ENCODE data around the gene MCRIP2. TPM values are rescaled to one million over a fixed set of nuclear protein-coding genes. Genes with fewer than 3 reads are reported as not detected.
"Not testable (repeated sequence)": the region's sequence is repeated elsewhere in the genome, so short reads cannot be mapped to it uniquely, and the experiment has no call there.

Gene MCRIP2, protein sequence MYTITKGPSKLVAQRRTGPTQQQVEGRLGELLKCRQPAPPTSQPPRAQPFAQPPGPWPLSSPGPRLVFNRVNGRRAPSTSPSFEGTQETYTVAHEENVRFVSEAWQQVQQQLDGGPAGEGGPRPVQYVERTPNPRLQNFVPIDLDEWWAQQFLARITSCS
- 10 to 100 TPM; 20.3 to 22.8 TPM for total RNA-seq

DNA sequence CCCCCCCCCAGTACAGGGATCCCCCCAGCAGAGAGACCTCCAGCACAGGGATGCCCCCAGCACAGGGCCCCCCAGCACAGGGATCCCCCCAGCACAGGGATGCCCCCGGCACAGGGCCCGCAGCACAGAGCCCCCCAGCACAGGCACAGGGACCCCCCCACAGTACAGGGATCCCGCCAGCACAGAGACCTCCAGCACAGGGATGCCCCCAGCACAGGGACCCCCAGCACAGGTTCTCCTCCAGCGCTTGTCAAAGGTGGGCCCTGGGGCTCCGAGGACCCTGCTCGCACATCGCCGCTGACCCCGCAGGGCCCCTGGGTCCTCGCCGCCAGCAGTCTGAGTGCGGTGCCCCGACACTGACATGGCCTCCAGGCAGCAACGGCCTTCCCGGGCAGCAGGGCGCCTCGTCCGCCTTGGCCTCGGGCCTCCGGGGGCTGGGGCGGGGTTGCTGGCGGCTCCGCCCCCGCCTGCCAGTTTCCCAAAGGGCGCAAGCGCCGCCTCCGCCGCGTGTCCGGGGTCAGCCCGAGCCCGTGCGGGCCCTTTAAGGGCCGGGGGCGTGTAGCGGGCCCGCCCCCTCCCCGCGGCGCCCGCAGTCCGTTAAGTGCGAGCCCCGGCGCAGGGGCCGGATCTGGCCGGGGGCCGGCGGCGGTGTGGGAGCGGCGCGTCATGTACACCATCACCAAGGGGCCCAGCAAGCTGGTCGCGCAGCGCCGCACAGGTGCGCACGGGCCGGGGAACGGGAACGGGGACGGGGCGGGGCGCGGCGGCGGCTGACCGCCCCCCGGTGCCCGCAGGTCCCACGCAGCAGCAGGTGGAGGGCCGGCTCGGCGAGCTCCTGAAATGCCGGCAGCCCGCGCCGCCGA is at the start of gene MCRIP2:
TSS of gene MCRIP2 (plus strand) at position 503 of the 863 bp plus-strand sequence. CDS start at position 667, 164 bp downstream.
- peak within 1 kb of the TSS; percentile 67 for H3K4me3 Mint-ChIP-seq
- peak; percentile 77 for DNase-seq
- ChIA-PET CTCF (interaction anchor here (0.6 kb wide), 1 partner anchor 13 kb away, joined by 5 read pairs; no protein-coding TSS in a partner anchor), POLR2A (interaction anchor here (1.0 to 1.6 kb wide), 3 partner anchors 10 to 54 kb away, joined by 4 to 5 read pairs (median 4); no protein-coding TSS in a partner anchor)
- no peaks in the 10 kb centered on the region for H3K9me3 Mint-ChIP-seq
- H3K27me3 Mint-ChIP-seq = no peaks in the 10 kb centered on the region
- H3K36me3 Mint-ChIP-seq (ENCODE audit: low read depth) = peaks cover 2% of the 10 kb centered on the region
- H3K27ac Mint-ChIP-seq = no peak within 1 kb of the TSS
- H3K4me1 Mint-ChIP-seq = peaks cover 15% of the 10 kb centered on the region

DNA sequence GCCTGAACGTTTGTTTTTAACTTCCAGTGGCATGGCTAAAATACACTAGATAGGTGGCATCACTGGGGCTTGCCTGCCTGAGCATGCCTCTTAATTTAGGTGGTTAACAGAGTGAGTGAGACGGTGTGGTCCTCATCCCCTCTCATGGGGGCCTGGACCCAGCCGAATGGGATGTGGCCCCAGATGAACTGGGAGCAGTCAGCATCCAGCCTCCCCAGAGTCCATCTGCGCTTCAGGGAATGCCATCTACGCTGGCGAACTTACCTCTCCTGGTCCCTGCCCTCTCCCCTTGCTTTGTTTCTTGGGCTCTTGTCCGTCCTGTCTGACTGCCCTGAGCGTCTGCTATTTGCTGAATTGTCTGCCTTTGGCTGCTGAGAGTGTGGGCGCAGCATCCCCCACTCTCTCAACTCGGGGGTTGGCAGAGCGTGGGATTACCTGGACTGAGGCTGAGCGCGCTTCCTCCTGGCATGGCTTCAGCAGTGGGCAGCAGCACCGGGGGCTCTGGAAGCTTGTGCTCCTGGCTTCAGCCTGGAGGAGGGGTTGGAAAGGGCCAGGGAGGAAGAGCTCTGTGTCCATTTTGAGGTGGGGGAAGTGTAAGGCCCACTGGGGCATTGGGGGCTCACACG is 49.6 kb upstream of the MCRIP2 start:
- ChIA-PET CTCF (no interaction called here), POLR2A (interaction anchor here (0.9 kb wide), 1 partner anchor 45 kb away, joined by 3 read pairs; the partner anchor contains the start of gene METTL26)
- no peaks in the 10 kb centered on the region for H3K9me3 Mint-ChIP-seq
- H3K27ac Mint-ChIP-seq = no peak overlapping the region
- H3K36me3 Mint-ChIP-seq (ENCODE audit: low read depth) = peaks cover 9% of the 10 kb centered on the region
- no peak overlapping the region for H3K4me3 Mint-ChIP-seq
- H3K4me1 Mint-ChIP-seq = peaks cover 31% of the 10 kb centered on the region
- no peak for DNase-seq
- H3K27me3 Mint-ChIP-seq = no peaks in the 10 kb centered on the region

DNA sequence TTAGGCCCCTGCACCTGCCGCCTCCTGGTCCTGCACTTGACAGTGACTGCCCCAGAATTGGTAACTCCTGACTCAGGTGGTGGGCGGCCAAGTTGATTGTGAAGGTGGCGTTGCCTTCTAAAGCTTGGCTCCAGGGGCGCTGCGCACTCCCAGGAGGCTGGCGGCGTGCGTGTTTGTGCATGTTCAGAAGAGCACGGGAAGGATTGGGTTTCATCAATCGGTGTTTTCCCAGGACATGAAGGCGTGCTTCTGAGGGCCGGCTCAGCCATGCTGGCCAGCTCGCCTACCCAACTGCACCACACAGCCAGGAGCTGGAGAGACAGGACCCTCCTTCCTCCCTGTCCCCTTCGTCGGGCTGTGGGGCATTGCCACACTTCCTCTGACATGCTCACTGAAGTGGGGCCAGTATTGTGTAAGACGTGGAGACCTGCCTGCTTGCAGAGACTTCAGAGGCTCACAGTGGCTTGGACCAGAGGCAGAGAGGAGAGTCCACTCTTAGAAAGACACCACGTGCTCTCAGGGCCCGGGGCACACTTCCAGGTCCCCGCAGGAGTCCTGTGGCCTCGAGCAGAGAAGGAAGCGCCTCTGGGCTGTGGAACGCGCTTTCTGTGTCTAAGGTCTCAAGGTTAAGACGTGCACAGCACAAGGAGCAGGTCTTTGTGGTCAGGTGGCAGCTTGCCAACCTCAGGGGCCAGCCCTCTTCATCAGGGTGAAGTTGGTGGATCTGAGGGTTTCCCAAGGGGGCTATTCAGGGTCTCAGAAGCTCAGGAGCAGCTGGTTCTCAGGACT is 48.9 kb upstream of the MCRIP2 start:
- H3K4me1 Mint-ChIP-seq = peaks cover 24% of the 10 kb centered on the region
- no peaks in the 10 kb centered on the region for H3K9me3 Mint-ChIP-seq
- ChIA-PET CTCF (no interaction called here), POLR2A (interaction anchor here (0.9 kb wide), 1 partner anchor 44 kb away, joined by 3 read pairs; the partner anchor contains the start of gene METTL26)
- no peak overlapping the region for H3K4me3 Mint-ChIP-seq
- no peak for DNase-seq
- no peaks in the 10 kb centered on the region for H3K27me3 Mint-ChIP-seq
- H3K36me3 Mint-ChIP-seq (ENCODE audit: low read depth) = peaks cover 8% of the 10 kb centered on the region
- no peak overlapping the region for H3K27ac Mint-ChIP-seq

DNA sequence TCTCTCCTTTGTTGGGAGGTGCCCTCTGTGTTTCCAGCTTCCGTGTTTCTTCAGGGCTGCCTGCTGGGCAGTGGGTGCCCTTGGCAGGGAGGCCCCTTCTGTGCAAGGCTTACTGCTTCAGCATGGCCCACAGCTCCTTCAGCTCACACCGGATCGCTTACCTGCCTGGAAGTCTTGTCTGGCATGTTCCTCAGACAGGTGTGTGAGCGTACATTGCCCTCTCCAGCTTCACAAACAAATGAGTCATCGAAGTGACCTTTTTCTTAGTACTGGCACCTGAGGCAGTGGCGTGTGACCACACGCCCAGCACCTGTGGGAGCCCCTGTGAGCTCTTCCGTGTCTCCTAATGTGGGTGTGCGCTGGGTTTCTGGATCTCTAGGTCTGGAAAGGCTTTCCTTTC is 48.2 kb upstream of the MCRIP2 start:
- no peak overlapping the region for H3K27ac Mint-ChIP-seq
- no peaks in the 10 kb centered on the region for H3K27me3 Mint-ChIP-seq
- no peak overlapping the region for H3K4me3 Mint-ChIP-seq
- peaks cover 19% of the 10 kb centered on the region for H3K4me1 Mint-ChIP-seq
- H3K9me3 Mint-ChIP-seq = no peaks in the 10 kb centered on the region
- ChIA-PET CTCF (no interaction called here), POLR2A (no interaction called here)
- peaks cover 8% of the 10 kb centered on the region for H3K36me3 Mint-ChIP-seq (ENCODE audit: low read depth)
- no peak for DNase-seq

DNA sequence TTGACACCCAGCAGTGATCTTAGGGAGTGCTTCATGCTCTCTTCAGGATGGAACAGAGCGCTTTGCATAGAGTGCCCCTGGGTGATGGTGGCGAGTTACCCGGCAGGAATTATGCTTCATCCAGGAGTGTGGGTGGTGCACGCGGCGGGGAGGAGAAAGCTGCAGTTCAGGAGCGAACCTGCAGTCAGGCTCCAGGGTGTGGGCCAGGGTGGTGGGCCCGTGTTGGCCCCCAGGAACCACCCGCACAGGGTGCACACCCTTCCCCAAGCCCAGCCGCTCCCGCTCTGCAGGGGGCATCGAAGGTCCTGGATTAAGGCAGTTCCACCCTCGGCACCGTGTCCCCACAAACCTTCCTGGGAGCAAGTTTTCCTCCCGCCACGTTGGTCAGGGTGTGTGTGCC is 47.8 kb upstream of the MCRIP2 start:
- Mint-ChIP-seq H3K27me3 (no peaks in the 10 kb centered on the region), H3K36me3 (ENCODE audit: low read depth) (peaks cover 8% of the 10 kb centered on the region), H3K4me3 (no peak overlapping the region), H3K4me1 (peaks cover 19% of the 10 kb centered on the region), H3K9me3 (no peaks in the 10 kb centered on the region), H3K27ac (no peak overlapping the region)
- POLR2A ChIA-PET = no interaction called here
- CTCF ChIA-PET = no interaction called here
- no peak for DNase-seq

DNA sequence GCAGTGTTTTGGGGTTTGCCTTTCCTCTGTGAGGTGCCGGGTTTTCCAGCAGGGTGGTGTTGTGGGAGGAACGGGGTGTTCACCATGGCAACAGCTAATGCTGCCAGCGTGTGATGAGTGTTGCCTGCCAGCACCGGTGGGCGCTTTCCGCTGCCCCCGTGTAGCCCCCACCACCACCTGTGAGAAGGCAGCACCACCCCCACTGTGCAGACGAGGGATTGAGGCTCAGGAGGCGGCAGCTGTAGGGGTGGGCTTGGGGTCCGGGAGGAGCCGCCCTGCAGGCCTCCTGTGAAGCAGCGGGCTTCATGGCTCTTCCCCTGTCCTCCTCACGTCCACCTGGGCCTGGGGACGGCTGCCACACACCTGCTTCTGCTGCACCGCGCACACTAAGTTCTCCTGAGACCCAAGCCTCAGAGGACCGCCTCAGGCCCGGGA is 46.5 kb upstream of the MCRIP2 start:
- H3K27me3 Mint-ChIP-seq = no peaks in the 10 kb centered on the region
- H3K4me3 Mint-ChIP-seq = no peak overlapping the region
- no peak for DNase-seq

DNA sequence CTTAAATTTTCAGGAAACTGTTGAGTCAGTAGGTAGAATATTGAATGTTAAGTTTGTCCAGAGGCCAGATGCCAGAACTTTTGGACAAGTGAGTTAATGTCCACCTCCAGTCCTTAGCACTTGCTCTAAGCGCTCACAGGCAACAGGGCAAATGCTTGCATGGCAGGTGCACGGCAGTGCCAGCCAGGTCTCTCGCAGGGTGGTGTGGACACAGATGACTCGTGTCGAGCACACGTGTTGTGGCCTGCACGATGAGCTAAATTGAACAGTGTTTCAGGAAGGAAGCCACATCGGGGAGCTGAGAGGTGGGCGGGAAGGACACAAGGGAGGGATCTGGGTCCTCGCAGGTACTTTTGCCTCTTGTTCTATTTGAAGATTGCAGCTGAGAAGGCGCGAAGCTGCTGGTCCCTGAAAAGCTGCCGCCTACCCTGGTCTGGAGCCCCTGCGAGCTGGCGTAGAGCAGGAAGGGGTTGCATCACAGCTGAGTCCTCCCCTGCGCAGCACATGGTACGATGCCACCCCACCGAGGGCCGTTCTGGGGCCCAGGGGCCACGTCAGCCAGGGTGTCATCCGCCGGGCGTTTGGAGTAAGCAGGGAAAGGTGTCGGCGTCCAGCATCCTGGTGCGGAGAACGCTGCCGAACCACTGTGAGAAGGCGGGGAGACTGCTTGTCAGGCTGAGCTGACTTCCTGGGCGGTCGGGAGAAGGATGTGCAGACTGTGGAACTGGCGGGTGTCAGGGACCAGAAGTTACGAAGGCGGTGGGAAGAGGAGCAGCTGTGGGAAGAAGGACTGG is 45.5 kb upstream of the MCRIP2 start:
- no peak overlapping the region for H3K4me3 Mint-ChIP-seq
- CTCF ChIA-PET = no interaction called here
- peaks cover 12% of the 10 kb centered on the region for H3K4me1 Mint-ChIP-seq
- H3K27ac Mint-ChIP-seq = no peak overlapping the region
- DNase-seq = no peak
- peaks cover 8% of the 10 kb centered on the region for H3K36me3 Mint-ChIP-seq (ENCODE audit: low read depth)
- no peaks in the 10 kb centered on the region for H3K27me3 Mint-ChIP-seq
- H3K9me3 Mint-ChIP-seq = no peaks in the 10 kb centered on the region
- POLR2A ChIA-PET = no interaction called here

More for the DNA sequence above, 46.5 kb upstream of the MCRIP2 start:
- H3K36me3 Mint-ChIP-seq (ENCODE audit: low read depth) = peaks cover 8% of the 10 kb centered on the region
- no peaks in the 10 kb centered on the region for H3K9me3 Mint-ChIP-seq
- CTCF ChIA-PET = no interaction called here
- H3K27ac Mint-ChIP-seq = no peak overlapping the region
- POLR2A ChIA-PET = no interaction called here
- peaks cover 19% of the 10 kb centered on the region for H3K4me1 Mint-ChIP-seq

DNA sequence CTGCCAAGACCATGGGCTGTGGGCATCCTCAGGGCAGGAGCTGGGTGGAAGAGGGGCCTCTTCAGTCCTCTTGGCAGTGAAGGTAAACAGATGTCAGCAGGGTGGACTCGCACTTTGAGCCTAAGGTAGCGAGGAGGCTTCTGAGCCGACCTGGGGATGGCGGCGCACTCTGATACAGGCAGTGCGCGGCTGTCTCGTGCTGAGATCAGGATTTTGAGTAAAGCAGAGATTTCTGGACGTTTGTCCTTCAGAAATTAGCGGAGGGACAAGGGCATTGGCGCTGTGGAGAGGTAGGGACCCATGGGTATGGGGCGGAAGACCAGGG is 44.9 kb upstream of the MCRIP2 start:
- CTCF ChIA-PET = no interaction called here
- Mint-ChIP-seq H3K4me1 (peaks cover 10% of the 10 kb centered on the region), H3K27me3 (no peaks in the 10 kb centered on the region), H3K9me3 (no peaks in the 10 kb centered on the region), H3K27ac (no peak overlapping the region), H3K4me3 (no peak overlapping the region), H3K36me3 (ENCODE audit: low read depth) (peaks cover 8% of the 10 kb centered on the region)
- no peak for DNase-seq
- POLR2A ChIA-PET = no interaction called here

DNA sequence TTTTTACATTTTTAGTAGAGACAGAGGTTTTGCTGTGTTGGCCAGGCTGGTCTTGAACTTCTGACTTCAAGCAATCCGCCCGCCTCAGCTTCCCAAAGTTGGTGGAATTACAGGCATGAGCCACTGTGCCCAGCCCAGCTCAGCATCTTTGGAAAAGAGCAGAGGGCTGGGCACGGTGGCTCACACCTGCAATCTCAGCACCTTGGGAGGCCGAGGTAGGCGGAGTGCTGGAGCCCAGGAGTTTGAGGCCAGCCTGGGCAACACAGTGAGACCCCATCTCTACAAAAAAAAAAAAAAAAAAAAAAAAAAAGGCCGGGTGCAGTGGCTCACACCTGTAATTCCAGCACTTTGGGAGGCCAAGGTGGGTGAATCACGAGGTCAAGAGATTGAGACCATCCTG is 44.0 kb upstream of the MCRIP2 start:
- POLR2A ChIA-PET; DNase-seq; H3K27me3 Mint-ChIP-seq; H3K4me1 Mint-ChIP-seq; H3K27ac Mint-ChIP-seq; H3K9me3 Mint-ChIP-seq; H3K4me3 Mint-ChIP-seq; H3K36me3 Mint-ChIP-seq (ENCODE audit: low read depth): not testable (repeated sequence)
- CTCF ChIA-PET = interaction anchor here (1.1 kb wide), 1 partner anchor 22 kb away, joined by 3 read pairs; no protein-coding TSS in a partner anchor

DNA sequence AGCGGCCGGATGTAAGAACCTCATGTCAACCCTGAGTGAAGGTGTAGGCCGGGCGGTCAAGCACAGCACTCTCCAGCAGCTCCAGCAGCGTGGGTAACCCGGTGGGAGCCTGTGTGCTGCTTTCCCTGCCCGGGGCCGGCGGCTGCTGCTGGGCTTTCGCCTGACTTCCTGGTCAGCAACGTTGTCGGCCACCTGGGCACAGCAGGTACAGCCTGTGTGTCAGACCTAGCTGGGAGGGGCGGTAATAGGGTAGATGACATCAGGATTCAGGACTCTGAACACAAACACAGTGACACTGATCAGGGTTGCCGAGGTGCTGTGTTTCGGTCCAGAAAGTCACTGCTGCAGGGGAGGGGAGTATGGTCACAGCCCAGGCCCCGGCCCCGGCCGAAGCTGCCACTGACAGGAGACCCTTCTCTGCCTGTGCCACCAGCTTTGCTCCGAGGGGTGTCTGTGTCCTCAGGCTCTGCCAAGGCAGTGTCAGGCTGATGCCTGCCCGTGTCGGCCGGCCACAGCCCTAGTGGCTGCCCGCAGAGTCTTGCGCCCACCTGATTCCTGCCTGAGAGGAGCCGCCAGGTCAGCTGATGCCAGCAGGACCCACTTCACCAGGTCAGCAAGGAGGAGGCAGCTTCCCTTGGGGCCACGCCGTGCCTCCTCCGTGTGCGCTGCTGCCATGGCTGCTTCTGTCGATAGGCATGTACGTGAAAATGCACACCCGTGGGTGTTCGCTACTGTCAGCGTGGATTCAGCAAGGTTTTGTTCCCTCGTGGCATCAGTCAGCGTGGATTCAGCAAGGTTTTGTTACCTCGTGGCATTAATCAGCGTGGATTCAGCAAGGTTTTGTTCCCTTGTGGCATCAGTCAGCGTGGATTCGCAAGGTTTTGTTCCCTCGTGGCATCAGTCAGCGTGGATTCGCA is 42.5 kb upstream of the MCRIP2 start:
- Mint-ChIP-seq H3K9me3 (no peaks in the 10 kb centered on the region), H3K27ac (no peak overlapping the region), H3K4me3 (no peak overlapping the region), H3K27me3 (no peaks in the 10 kb centered on the region), H3K4me1 (peaks cover 4% of the 10 kb centered on the region), H3K36me3 (ENCODE audit: low read depth) (peaks cover 8% of the 10 kb centered on the region)
- DNase-seq = no peak
- CTCF ChIA-PET = interaction anchor here (1.1 kb wide), 1 partner anchor 21 kb away, joined by 3 read pairs; no protein-coding TSS in a partner anchor
- POLR2A ChIA-PET = no interaction called here

DNA sequence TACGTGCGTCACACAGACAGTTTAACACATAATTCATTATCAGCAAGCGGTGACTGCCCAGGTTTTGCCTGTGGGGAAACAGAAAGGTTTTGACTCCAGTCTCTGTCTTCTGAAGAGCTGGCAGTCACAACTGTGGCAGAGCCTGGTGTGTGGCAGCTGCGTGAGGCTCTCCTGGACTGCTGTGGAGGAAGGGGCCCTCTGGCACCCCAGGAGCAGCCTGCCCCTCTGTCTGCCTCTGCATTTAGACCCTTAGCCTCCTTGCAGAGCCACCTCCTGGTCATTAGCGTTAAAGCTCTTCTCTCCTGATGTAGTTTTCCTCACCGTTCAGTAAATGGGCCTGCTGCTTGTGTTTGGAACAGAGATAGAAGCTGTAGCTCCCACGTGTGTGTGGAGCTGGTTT is 40.8 kb upstream of the MCRIP2 start:
- H3K4me3 Mint-ChIP-seq = no peak overlapping the region
- peaks cover 8% of the 10 kb centered on the region for H3K36me3 Mint-ChIP-seq (ENCODE audit: low read depth)
- no peaks in the 10 kb centered on the region for H3K9me3 Mint-ChIP-seq
- DNase-seq = no peak
- CTCF ChIA-PET = interaction anchor here (1.2 to 1.3 kb wide), 2 partner anchors 9 to 24 kb away, joined by 3 read pairs; no protein-coding TSS in a partner anchor
- H3K27ac Mint-ChIP-seq = no peak overlapping the region
- no peaks in the 10 kb centered on the region for H3K27me3 Mint-ChIP-seq
- peaks cover 3% of the 10 kb centered on the region for H3K4me1 Mint-ChIP-seq
- POLR2A ChIA-PET = interaction anchor here (1.1 to 1.6 kb wide), 3 partner anchors 12 to 49 kb away, joined by 3 to 6 read pairs (median 4); partner anchors contain the start of gene METTL26

All from activated CD4-positive, alpha-beta memory T cell treated with anti-CD3 and anti-CD28 coated beads, Interleukin-2, amount 10 ng/mL, durations not matched to agents 7 days and 5 days (primary cell).